22Rv1 (cell line): ENCODE data around the gene KCND2.

Experiments
- ZFX ChIP-seq: fragments of 450-650 bp; IDR thresholded peaks from 2 replicates; pipeline ENCODE4 v1.6.1; 2017; ENCODE audit warnings: antibody characterized with exemption, borderline replicate concordance
- TF ChIP-seq, protein P1 (sequence below): fragments of 450-650 bp; IDR thresholded peaks from 2 replicates; pipeline ENCODE4 v1.5.1; 2017; ENCODE audit warnings: mild to moderate bottlenecking

DNA sequence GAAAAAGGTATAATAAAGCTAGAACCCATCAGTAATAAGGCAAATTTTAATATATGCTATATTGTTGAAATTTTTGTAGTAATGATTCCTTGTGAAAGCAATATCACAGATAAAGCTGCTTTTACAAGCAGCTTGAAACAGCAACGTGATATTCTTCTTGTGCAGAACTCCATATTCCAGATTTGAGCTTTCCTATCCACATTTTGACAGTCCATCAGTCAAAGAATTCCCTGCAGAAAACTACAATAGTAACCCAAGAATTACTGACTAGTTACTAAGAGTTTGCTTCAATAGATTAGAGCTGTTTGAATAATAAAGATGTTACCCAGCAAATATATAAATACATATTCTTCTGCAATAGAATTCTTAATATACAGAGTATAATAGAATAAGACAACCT is 291.2 kb downstream of the KCND2 start:
- TF ChIP-seq, protein P1, sequence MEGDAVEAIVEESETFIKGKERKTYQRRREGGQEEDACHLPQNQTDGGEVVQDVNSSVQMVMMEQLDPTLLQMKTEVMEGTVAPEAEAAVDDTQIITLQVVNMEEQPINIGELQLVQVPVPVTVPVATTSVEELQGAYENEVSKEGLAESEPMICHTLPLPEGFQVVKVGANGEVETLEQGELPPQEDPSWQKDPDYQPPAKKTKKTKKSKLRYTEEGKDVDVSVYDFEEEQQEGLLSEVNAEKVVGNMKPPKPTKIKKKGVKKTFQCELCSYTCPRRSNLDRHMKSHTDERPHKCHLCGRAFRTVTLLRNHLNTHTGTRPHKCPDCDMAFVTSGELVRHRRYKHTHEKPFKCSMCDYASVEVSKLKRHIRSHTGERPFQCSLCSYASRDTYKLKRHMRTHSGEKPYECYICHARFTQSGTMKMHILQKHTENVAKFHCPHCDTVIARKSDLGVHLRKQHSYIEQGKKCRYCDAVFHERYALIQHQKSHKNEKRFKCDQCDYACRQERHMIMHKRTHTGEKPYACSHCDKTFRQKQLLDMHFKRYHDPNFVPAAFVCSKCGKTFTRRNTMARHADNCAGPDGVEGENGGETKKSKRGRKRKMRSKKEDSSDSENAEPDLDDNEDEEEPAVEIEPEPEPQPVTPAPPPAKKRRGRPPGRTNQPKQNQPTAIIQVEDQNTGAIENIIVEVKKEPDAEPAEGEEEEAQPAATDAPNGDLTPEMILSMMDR: no peak
- TF ChIP-seq ZFX: no peak
